ENCODE results near the gene GPR84. TPM values are rescaled to one million over a fixed set of nuclear protein-coding genes. Genes with fewer than 3 reads are reported as not detected.

GPR84 gene
- polyA plus RNA-seq, 3 donors = 2.4 to 14.2 (median 5.6) TPM

GRCh38 chr12:54363618-54364017 is 668 bp downstream of the GPR84 start:
- Mint-ChIP-seq H3K4me1 (peaks cover 63% of the 10 kb centered on the region), H3K9me3 (no peaks in the 10 kb centered on the region), H3K4me3 (peak overlapping the region; percentile 81 to 85), H3K27ac (peak overlapping the region; percentile 95 to 100 (median 99)), H3K36me3 (peaks cover 0 to 2% of the 10 kb centered on the region in 2 donors), H3K27me3 (ENCODE audit: low read depth in 3 of 3) (peaks cover 0 to 2% (median 0%) of the 10 kb centered on the region in 3 donors)
- Histone ChIP-seq H3K9ac (ENCODE audit: insufficient read depth, low read length, poor library complexity, severe bottlenecking) (peak overlapping the region; percentile 62), H3K4me3 (replicated peaks in 1 of 3; ENCODE audit: low read depth in 2 of 3, low read length in 3 of 3) (peak overlapping the region in 2 of 3 experiments; percentile 39 to 66), H2AFZ (ENCODE audit: insufficient read depth, low read depth, low read length, poor library complexity, severe bottlenecking) (no peak overlapping the region), H3K27me3 (ENCODE audit: control insufficient read depth in 2 of 2, insufficient read depth in 2 of 2, low read length in 2 of 2) (no peaks in the 10 kb centered on the region), H3K27ac (ENCODE audit: low read depth in 1 of 2, low read length in 2 of 2) (peak overlapping the region; percentile 75 to 95), H3K4me1 (ENCODE audit: control insufficient read depth in 1 of 2, insufficient read depth in 2 of 2, low read length in 2 of 2) (peaks cover 76 to 78% of the 10 kb centered on the region in 2 donors), H3K9me3 (replicated peaks in 1 of 2; ENCODE audit: control insufficient read depth in 1 of 2, insufficient read depth in 1 of 2, low read length in 2 of 2) (no peaks in the 10 kb centered on the region), H4K20me1 (ENCODE audit: insufficient read depth, low read length) (no peaks in the 10 kb centered on the region), H3K4me2 (replicated peaks; ENCODE audit: extremely low read depth, low read length, poor library complexity, severe bottlenecking) (peak overlapping the region; percentile 72), H3K79me2 (ENCODE audit: insufficient read depth, low read length) (peaks cover 21% of the 10 kb centered on the region), H3K36me3 (replicated peaks in 1 of 2; ENCODE audit: control insufficient read depth in 1 of 2, insufficient read depth in 2 of 2, low read length in 2 of 2) (no peaks in the 10 kb centered on the region)
- peak; percentile 72 to 80 (median 75) for DNase-seq
- no peak for TF ChIP-seq CTCF (IDR thresholded peaks at IDR 0.05)
- WGBS (ENCODE audit: insufficient coverage) = no CpG with 5 or more reads among the region's 6 CpGs
- intact Hi-C loops (cut with micrococcal nuclease) = no loop called here

DNA sequence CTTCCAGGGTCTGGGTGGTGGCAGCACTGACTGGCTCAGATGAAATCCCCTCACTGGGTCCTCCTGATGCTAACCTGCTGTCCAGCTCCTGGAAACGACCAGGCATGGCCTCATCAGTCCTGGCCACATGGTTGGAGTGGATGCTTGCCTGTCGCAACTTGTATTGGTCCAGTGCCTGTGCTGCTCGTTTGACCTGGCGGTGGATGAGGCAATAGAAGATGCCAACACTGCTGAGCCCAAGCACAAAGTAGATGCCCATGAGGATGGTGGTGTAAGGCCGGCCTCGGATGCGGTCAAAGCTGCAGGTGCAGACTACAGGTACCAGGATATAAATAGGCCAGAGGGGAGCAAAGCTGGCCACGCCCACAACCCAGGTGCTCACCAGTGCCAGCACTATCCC is 1.2 kb downstream of the GPR84 start:
- H3K27me3 Mint-ChIP-seq (ENCODE audit: low read depth in 3 of 3) = peaks cover 0 to 2% (median 0%) of the 10 kb centered on the region in 3 donors
- DNase-seq = peak in 1 of 3 donors; percentile 24
- H2AFZ ChIP-seq (ENCODE audit: insufficient read depth, low read depth, low read length, poor library complexity, severe bottlenecking) = no peak overlapping the region
- H3K27ac ChIP-seq (ENCODE audit: low read depth in 1 of 2, low read length in 2 of 2) = peak overlapping the region; percentile 75 to 95
- peaks cover 0 to 2% of the 10 kb centered on the region in 2 donors for H3K36me3 Mint-ChIP-seq
- no peaks in the 10 kb centered on the region for H4K20me1 ChIP-seq (ENCODE audit: insufficient read depth, low read length)
- peak overlapping the region in 1 of 3 experiments; percentile 66 for H3K4me3 ChIP-seq (replicated peaks in 1 of 3; ENCODE audit: low read depth in 2 of 3, low read length in 3 of 3)
- H3K27ac Mint-ChIP-seq = peak overlapping the region; percentile 95 to 100 (median 99)
- peaks cover 21% of the 10 kb centered on the region for H3K79me2 ChIP-seq (ENCODE audit: insufficient read depth, low read length)
- no peaks in the 10 kb centered on the region for H3K36me3 ChIP-seq (replicated peaks in 1 of 2; ENCODE audit: control insufficient read depth in 1 of 2, insufficient read depth in 2 of 2, low read length in 2 of 2)
- peak overlapping the region; percentile 72 for H3K4me2 ChIP-seq (replicated peaks; ENCODE audit: extremely low read depth, low read length, poor library complexity, severe bottlenecking)
- peak overlapping the region; percentile 81 to 85 for H3K4me3 Mint-ChIP-seq
- H3K4me1 ChIP-seq (ENCODE audit: control insufficient read depth in 1 of 2, insufficient read depth in 2 of 2, low read length in 2 of 2) = peaks cover 76 to 78% of the 10 kb centered on the region in 2 donors
- H3K9me3 ChIP-seq (replicated peaks in 1 of 2; ENCODE audit: control insufficient read depth in 1 of 2, insufficient read depth in 1 of 2, low read length in 2 of 2) = no peaks in the 10 kb centered on the region
- intact Hi-C loops (cut with micrococcal nuclease) = no loop called here
- H3K27me3 ChIP-seq (ENCODE audit: control insufficient read depth in 2 of 2, insufficient read depth in 2 of 2, low read length in 2 of 2) = no peaks in the 10 kb centered on the region
- 64% methylated on average over 8 of the region's 8 CpGs for whole genome bisulfite sequencing (ENCODE audit: insufficient coverage)
- no peak for TF ChIP-seq CTCF (IDR thresholded peaks at IDR 0.05)
- no peaks in the 10 kb centered on the region for H3K9me3 Mint-ChIP-seq
- H3K4me1 Mint-ChIP-seq = peaks cover 58% of the 10 kb centered on the region
- peak overlapping the region; percentile 62 for H3K9ac ChIP-seq (ENCODE audit: insufficient read depth, low read length, poor library complexity, severe bottlenecking)

All from CD14-positive monocyte (primary cell).